ENCODE results near the gene LRRK1.

GRCh38 chr15:101084801-101085200, 165.6 kb downstream of the LRRK1 start:
- TF ChIP-seq, protein P1, sequence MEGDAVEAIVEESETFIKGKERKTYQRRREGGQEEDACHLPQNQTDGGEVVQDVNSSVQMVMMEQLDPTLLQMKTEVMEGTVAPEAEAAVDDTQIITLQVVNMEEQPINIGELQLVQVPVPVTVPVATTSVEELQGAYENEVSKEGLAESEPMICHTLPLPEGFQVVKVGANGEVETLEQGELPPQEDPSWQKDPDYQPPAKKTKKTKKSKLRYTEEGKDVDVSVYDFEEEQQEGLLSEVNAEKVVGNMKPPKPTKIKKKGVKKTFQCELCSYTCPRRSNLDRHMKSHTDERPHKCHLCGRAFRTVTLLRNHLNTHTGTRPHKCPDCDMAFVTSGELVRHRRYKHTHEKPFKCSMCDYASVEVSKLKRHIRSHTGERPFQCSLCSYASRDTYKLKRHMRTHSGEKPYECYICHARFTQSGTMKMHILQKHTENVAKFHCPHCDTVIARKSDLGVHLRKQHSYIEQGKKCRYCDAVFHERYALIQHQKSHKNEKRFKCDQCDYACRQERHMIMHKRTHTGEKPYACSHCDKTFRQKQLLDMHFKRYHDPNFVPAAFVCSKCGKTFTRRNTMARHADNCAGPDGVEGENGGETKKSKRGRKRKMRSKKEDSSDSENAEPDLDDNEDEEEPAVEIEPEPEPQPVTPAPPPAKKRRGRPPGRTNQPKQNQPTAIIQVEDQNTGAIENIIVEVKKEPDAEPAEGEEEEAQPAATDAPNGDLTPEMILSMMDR (conservative IDR thresholded peaks at IDR 0.05), result no peak
- TF ChIP-seq ZFX (IDR thresholded peaks at IDR 0.05), result no peak

All from C4-2B (cell line).